ENCODE measurements around the gene KCNQ1. TPM values are rescaled to one million over a fixed set of nuclear protein-coding genes. Genes with fewer than 3 reads are reported as not detected.

KCNQ1 gene
- total RNA-seq, 1 experiment from 2014 or later, result not detected

- Mint-ChIP-seq H3K9me3 (ENCODE audit: unreplicated experiment) (peaks cover under 1% of the 10 kb centered on the region), H3K4me3 (ENCODE audit: unreplicated experiment) (no peak overlapping the region), H3K36me3 (ENCODE audit: insufficient read depth, unreplicated experiment) (no peaks in the 10 kb centered on the region), H3K27me3 (ENCODE audit: insufficient read depth, unreplicated experiment) (no peaks in the 10 kb centered on the region), H3K4me1 (ENCODE audit: insufficient read depth, unreplicated experiment) (peaks cover 15% of the 10 kb centered on the region), H3K27ac (ENCODE audit: low read depth, unreplicated experiment) (peak overlapping the region; percentile 46)
- ChIA-PET POLR2A (interaction anchor here (1.4 kb wide), 1 partner anchor 10 kb away, joined by 3 read pairs; no protein-coding TSS in a partner anchor), CTCF (no interaction called here)
- BruUV-seq (replicated peaks), result no TSS peak
- no peak for DNase-seq (ENCODE audit: unreplicated experiment)
- intact Hi-C loops (cut with micrococcal nuclease), result no loop called here
- no peak for TF ChIP-seq CTCF (IDR thresholded peaks at IDR 0.05; ENCODE audit: unreplicated experiment)
Measured at GRCh38 chr11:2780850-2781407, 336.1 kb downstream of the KCNQ1 start.

GRCh38 chr11:2781408-2782274 lies 336.8 kb downstream of the KCNQ1 start:
- no peak overlapping the region for H3K4me3 Mint-ChIP-seq (ENCODE audit: unreplicated experiment)
- H3K27ac Mint-ChIP-seq (ENCODE audit: low read depth, unreplicated experiment), result peak overlapping the region; percentile 46
- ChIA-PET CTCF (interaction anchor here (1.1 kb wide), 1 partner anchor 108 kb away, joined by 6 read pairs; no protein-coding TSS in a partner anchor), POLR2A (interaction anchor here (1.4 kb wide), 1 partner anchor 9 kb away, joined by 3 read pairs; no protein-coding TSS in a partner anchor)
- peaks cover 8% of the 10 kb centered on the region for H3K9me3 Mint-ChIP-seq (ENCODE audit: unreplicated experiment)
- intact Hi-C loops (cut with micrococcal nuclease), result no loop called here
- no peak for TF ChIP-seq CTCF (IDR thresholded peaks at IDR 0.05; ENCODE audit: unreplicated experiment)
- no TSS peak for BruUV-seq (replicated peaks)
- H3K36me3 Mint-ChIP-seq (ENCODE audit: insufficient read depth, unreplicated experiment), result no peaks in the 10 kb centered on the region
- no peak for DNase-seq (ENCODE audit: unreplicated experiment)
- H3K4me1 Mint-ChIP-seq (ENCODE audit: insufficient read depth, unreplicated experiment), result peaks cover 15% of the 10 kb centered on the region
- no peaks in the 10 kb centered on the region for H3K27me3 Mint-ChIP-seq (ENCODE audit: insufficient read depth, unreplicated experiment)

GRCh38 chr11:2782769-2783168 lies 338.0 kb downstream of the KCNQ1 start:
- no peak overlapping the region for H3K27ac Mint-ChIP-seq (ENCODE audit: low read depth, unreplicated experiment)
- no TSS peak for BruUV-seq (replicated peaks)
- H3K4me1 Mint-ChIP-seq (ENCODE audit: insufficient read depth, unreplicated experiment), result peaks cover 12% of the 10 kb centered on the region
- no peak for TF ChIP-seq CTCF (IDR thresholded peaks at IDR 0.05; ENCODE audit: unreplicated experiment)
- intact Hi-C loops (cut with micrococcal nuclease), result no loop called here
- H3K36me3 Mint-ChIP-seq (ENCODE audit: insufficient read depth, unreplicated experiment), result no peaks in the 10 kb centered on the region
- peaks cover 9% of the 10 kb centered on the region for H3K9me3 Mint-ChIP-seq (ENCODE audit: unreplicated experiment)
- CTCF ChIA-PET, result no interaction called here
- H3K4me3 Mint-ChIP-seq (ENCODE audit: unreplicated experiment), result no peak overlapping the region
- H3K27me3 Mint-ChIP-seq (ENCODE audit: insufficient read depth, unreplicated experiment), result no peaks in the 10 kb centered on the region
- no peak for DNase-seq (ENCODE audit: unreplicated experiment)
- POLR2A ChIA-PET, result no interaction called here

GRCh38 chr11:2783536-2784082 lies 338.8 kb downstream of the KCNQ1 start:
- Mint-ChIP-seq H3K9me3 (ENCODE audit: unreplicated experiment) (peaks cover 9% of the 10 kb centered on the region), H3K27ac (ENCODE audit: low read depth, unreplicated experiment) (no peak overlapping the region), H3K4me3 (ENCODE audit: unreplicated experiment) (no peak overlapping the region), H3K36me3 (ENCODE audit: insufficient read depth, unreplicated experiment) (no peaks in the 10 kb centered on the region), H3K27me3 (ENCODE audit: insufficient read depth, unreplicated experiment) (no peaks in the 10 kb centered on the region), H3K4me1 (ENCODE audit: insufficient read depth, unreplicated experiment) (peaks cover 7% of the 10 kb centered on the region)
- ChIA-PET POLR2A (no interaction called here), CTCF (no interaction called here)
- intact Hi-C loops (cut with micrococcal nuclease), result no loop called here
- DNase-seq (ENCODE audit: unreplicated experiment), result no peak
- no TSS peak for BruUV-seq (replicated peaks)
- TF ChIP-seq CTCF (IDR thresholded peaks at IDR 0.05; ENCODE audit: unreplicated experiment), result no peak

Measured in MCF 10A (cell line).